Progenitor cell of endocrine pancreas (in vitro differentiated cells): ENCODE data around the gene SRPK2. TPM values are rescaled to one million over a fixed set of nuclear protein-coding genes. Genes with fewer than 3 reads are reported as not detected.

Experiments used
- DNase-seq: peaks from one replicate; pipeline ENCODE4 v3.0.0; 2021; ENCODE audit warnings: low spot score; ENCODE audit not compliant: unreplicated experiment
- H3K27ac Mint-ChIP-seq: 2 replicates; pipeline ENCODE4 v1.8.0; 2021; ENCODE audit warnings: mild to moderate bottlenecking, moderate library complexity, mixed read lengths
- H3K27me3 Mint-ChIP-seq: 2 replicates; pipeline ENCODE4 v1.8.0; 2021; ENCODE audit warnings: mixed read lengths
- H3K36me3 Mint-ChIP-seq: 2 replicates; pipeline ENCODE4 v1.8.0; 2022; ENCODE audit warnings: mixed read lengths; ENCODE audit not compliant: insufficient read depth
- H3K4me1 Mint-ChIP-seq: 2 replicates; pipeline ENCODE4 v1.8.0; 2021; ENCODE audit warnings: low read depth, mixed read lengths
- H3K4me3 Mint-ChIP-seq: 2 replicates; pipeline ENCODE4 v1.8.0; 2021; ENCODE audit warnings: low read depth, mild to moderate bottlenecking, moderate library complexity, mixed read lengths
- H3K9me3 Mint-ChIP-seq: 2 replicates; pipeline ENCODE4 v1.8.0; 2021; ENCODE audit warnings: low read depth, mixed read lengths
- total RNA-seq: library from RNA; stranded (reverse); gene quantifications from 2 replicates; pipeline ENCODE4 v1.2.1, GENCODE V29; 2021
- TF ChIP-seq, protein P1 (sequence below): fragments of 200-600 bp; sonication (generic); IDR thresholded peaks from one replicate; pipeline ENCODE4 v1.5.0; 2021; ENCODE audit warnings: antibody characterized with exemption, mild to moderate bottlenecking; ENCODE audit not compliant: unreplicated experiment

The SRPK2 gene
- total RNA-seq, 1 donor from 2014 or later = 78.8 TPM

DNA sequence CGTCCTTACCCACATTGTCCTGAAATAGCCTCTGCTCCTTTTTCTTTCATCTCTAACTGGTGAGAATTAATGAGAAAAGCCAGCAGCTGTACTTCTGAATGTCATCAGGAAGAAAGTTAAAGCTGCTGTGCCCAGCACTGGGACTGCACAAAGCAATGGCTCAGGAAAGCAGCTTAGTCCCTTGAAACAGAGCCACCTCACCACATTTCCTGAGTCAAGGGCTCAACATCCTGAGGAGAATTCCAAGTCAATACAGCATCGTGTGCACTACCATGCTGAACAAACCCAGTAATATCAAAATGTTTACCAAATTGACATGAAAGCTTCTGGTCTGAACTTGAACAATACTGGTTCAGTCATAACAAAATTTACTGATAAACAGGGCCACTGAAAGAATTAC lies 234.6 kb downstream of the SRPK2 start:
- peaks cover 8% of the 10 kb centered on the region for H3K36me3 Mint-ChIP-seq
- DNase-seq = no peak
- peak overlapping the region; percentile 27 for H3K27ac Mint-ChIP-seq
- no peaks in the 10 kb centered on the region for H3K9me3 Mint-ChIP-seq
- H3K4me3 Mint-ChIP-seq = no peak overlapping the region
- no peaks in the 10 kb centered on the region for H3K27me3 Mint-ChIP-seq
- H3K4me1 Mint-ChIP-seq = peaks cover 10% of the 10 kb centered on the region
- TF ChIP-seq, protein P1, sequence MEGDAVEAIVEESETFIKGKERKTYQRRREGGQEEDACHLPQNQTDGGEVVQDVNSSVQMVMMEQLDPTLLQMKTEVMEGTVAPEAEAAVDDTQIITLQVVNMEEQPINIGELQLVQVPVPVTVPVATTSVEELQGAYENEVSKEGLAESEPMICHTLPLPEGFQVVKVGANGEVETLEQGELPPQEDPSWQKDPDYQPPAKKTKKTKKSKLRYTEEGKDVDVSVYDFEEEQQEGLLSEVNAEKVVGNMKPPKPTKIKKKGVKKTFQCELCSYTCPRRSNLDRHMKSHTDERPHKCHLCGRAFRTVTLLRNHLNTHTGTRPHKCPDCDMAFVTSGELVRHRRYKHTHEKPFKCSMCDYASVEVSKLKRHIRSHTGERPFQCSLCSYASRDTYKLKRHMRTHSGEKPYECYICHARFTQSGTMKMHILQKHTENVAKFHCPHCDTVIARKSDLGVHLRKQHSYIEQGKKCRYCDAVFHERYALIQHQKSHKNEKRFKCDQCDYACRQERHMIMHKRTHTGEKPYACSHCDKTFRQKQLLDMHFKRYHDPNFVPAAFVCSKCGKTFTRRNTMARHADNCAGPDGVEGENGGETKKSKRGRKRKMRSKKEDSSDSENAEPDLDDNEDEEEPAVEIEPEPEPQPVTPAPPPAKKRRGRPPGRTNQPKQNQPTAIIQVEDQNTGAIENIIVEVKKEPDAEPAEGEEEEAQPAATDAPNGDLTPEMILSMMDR = no peak

DNA sequence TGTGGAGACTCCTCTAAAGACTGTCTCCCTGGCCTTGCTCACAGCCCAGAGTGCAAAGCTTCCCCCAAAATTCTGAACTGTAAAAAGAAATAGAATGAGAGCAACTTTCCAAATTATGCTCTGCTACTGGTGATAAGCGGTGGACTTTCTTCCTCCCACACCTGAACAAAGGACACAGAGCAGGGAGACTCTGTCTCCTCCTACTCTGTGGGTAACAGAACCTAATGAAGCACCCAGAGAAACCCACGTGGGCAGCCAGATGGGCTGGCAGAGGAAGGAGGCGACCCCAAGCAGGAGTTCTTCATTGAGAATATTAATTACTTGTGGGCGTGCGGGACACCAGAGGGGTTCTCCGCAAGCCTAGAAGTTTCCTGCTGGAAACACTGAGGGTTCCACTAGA lies 235.2 kb downstream of the SRPK2 start:
- Mint-ChIP-seq H3K27ac (no peak overlapping the region), H3K9me3 (no peaks in the 10 kb centered on the region), H3K4me1 (peaks cover 10% of the 10 kb centered on the region), H3K4me3 (no peak overlapping the region), H3K36me3 (peaks cover 8% of the 10 kb centered on the region), H3K27me3 (no peaks in the 10 kb centered on the region)
- TF ChIP-seq, protein P1 = no peak
- no peak for DNase-seq

DNA sequence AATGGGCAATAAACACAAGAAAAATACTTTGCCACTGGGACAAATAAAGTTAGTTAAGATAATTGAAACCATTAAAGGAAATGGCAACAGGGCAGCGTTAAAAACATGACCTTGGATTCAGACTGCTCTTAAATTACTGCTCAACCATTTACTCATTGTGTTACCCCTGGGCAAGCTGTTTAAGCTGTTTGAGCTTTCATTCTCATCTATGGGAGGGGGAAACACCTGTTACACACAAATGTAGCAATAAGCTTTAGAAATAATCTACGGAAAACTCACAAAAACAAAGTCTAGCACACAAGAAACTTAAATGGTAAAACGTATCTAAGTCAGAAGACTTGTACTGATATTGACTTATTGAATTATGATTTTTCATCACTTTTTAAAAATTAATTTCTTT lies 237.6 kb downstream of the SRPK2 start:
- H3K4me1 Mint-ChIP-seq = peaks cover 7% of the 10 kb centered on the region
- no peak overlapping the region for H3K4me3 Mint-ChIP-seq
- peaks cover 4% of the 10 kb centered on the region for H3K36me3 Mint-ChIP-seq
- H3K9me3 Mint-ChIP-seq = no peaks in the 10 kb centered on the region
- H3K27me3 Mint-ChIP-seq = no peaks in the 10 kb centered on the region
- TF ChIP-seq, protein P1 = no peak
- DNase-seq = no peak
- no peak overlapping the region for H3K27ac Mint-ChIP-seq

DNA sequence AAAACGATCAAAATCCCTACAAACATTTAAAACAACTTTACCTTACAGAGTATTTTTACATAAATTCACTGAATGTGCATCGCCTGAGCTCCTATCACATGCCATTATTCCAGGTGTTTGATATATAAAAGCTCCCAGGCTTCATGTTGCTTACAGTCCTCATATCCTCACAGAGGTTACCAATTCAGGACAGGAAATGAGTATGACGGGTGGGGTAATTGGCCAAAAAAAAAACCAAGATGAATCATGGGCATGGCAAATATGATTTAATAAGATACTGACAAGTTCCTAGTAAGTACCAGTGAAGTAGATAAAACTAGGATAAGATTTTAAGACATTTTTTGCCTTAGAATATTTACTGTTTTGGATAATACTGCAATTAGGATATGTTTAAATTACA lies 238.9 kb downstream of the SRPK2 start:
- Mint-ChIP-seq H3K9me3 (no peaks in the 10 kb centered on the region), H3K27ac (peak overlapping the region; percentile 71), H3K36me3 (peaks cover 4% of the 10 kb centered on the region), H3K27me3 (no peaks in the 10 kb centered on the region), H3K4me3 (no peak overlapping the region), H3K4me1 (peaks cover 10% of the 10 kb centered on the region)
- no peak for DNase-seq
- TF ChIP-seq, protein P1 = no peak

DNA sequence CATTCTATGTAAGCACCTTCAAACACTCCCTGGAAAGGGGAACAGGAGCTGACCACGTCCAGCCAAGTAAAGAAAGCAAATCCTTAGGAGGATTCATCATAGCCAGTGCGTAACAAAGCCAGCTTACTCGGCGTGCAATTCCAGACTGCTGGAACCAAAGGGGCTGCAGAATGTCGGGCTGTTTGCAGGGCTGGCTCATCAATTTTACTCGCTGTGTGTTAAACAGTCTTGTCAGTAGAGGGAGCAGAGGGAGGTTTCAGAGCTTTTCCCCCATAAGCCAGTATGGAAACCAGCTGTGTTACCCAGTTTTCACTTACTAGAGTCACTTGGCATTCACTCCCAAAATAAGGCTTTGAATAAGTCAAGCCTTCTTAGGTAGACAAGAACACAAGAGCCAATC lies 247.7 kb downstream of the SRPK2 start:
- H3K27ac Mint-ChIP-seq = peak overlapping the region; percentile 8
- H3K4me3 Mint-ChIP-seq = no peak overlapping the region
- no peaks in the 10 kb centered on the region for H3K27me3 Mint-ChIP-seq
- no peak for DNase-seq
- TF ChIP-seq, protein P1 = peak; percentile 51
- H3K4me1 Mint-ChIP-seq = peaks cover 9% of the 10 kb centered on the region
- peaks cover 14% of the 10 kb centered on the region for H3K36me3 Mint-ChIP-seq
- no peaks in the 10 kb centered on the region for H3K9me3 Mint-ChIP-seq
